Measurements from ENCODE around the gene MKKS.
A peak's percentile ranks its signal among the peaks of the same experiment; 100 is the strongest.

The MKKS gene

DNA sequence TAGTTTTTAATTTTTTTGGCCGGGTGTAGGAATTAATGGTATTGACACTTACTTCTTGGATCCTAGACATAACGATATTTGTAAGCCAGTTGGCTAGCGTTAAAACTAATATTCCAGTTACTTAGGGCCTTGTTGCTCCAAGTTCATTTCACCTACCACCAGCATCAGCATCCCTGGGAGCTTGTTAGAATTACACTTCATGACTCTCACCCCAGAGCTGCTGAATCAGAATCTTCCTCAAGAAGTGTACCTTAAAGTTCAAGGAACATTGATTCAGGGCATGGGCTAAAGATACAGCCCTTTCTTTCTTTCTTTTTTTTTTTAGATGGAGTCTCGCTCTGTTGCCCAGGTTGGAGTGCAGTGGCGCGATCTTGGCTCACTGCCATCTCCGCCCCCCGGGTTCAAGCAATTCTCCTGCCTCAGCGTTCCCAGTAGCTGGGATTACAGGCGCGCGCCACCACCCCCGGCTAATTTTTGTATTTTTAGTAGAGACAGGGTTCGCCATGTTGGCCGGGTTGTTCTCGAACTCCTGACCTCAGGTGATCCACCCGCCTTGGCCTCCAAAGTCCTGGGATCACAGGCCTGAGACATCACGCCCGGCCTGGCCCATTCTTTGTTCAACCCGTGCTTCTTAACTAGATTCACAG, 2.2 kb upstream of the MKKS start:
- Histone ChIP-seq H3K9me2 (replicated peaks; ENCODE audit: low read depth, low read length) (no peaks in the 10 kb centered on the region), H2AFZ (ENCODE audit: low read length) (no peak overlapping the region), H3K36me3 (ENCODE audit: insufficient read depth, low read length) (no peaks in the 10 kb centered on the region), H3K4me1 (ENCODE audit: insufficient read depth, low read length, poor library complexity, severe bottlenecking) (peaks cover 45% of the 10 kb centered on the region), H3K79me2 (ENCODE audit: insufficient read depth, low read length) (peaks cover 65% of the 10 kb centered on the region), H3K4me3 (ENCODE audit: low read length, poor library complexity, severe bottlenecking) (peak overlapping the region; percentile 90), H3K27me3 (ENCODE audit: insufficient read depth, low read length, poor library complexity, severe bottlenecking) (no peaks in the 10 kb centered on the region), H3K9me3 (ENCODE audit: insufficient read depth, low read depth, low read length) (no peaks in the 10 kb centered on the region), H3F3A (ENCODE audit: low read depth) (no peaks in the 10 kb centered on the region; the same call in 1 of the 2 replicates), H4K20me1 (ENCODE audit: insufficient read depth, low read length, poor library complexity, severe bottlenecking) (no peaks in the 10 kb centered on the region), H3K4me2 (ENCODE audit: low read depth, low read length, poor library complexity, severe bottlenecking) (peak overlapping the region; percentile 85), H3K9ac (ENCODE audit: low read depth, low read length, poor library complexity, severe bottlenecking) (peak overlapping the region; percentile 95)
- TF ChIP-seq, protein P1, sequence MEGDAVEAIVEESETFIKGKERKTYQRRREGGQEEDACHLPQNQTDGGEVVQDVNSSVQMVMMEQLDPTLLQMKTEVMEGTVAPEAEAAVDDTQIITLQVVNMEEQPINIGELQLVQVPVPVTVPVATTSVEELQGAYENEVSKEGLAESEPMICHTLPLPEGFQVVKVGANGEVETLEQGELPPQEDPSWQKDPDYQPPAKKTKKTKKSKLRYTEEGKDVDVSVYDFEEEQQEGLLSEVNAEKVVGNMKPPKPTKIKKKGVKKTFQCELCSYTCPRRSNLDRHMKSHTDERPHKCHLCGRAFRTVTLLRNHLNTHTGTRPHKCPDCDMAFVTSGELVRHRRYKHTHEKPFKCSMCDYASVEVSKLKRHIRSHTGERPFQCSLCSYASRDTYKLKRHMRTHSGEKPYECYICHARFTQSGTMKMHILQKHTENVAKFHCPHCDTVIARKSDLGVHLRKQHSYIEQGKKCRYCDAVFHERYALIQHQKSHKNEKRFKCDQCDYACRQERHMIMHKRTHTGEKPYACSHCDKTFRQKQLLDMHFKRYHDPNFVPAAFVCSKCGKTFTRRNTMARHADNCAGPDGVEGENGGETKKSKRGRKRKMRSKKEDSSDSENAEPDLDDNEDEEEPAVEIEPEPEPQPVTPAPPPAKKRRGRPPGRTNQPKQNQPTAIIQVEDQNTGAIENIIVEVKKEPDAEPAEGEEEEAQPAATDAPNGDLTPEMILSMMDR (conservative IDR thresholded peaks at IDR 0.05; ENCODE audit: low read length): no peak

- Histone ChIP-seq H3K9me3 (ENCODE audit: insufficient read depth, low read depth, low read length) (no peaks in the 10 kb centered on the region), H3F3A (ENCODE audit: low read depth) (no peaks in the 10 kb centered on the region; the same call in 1 of the 2 replicates), H3K79me2 (ENCODE audit: insufficient read depth, low read length) (peaks cover 70% of the 10 kb centered on the region), H4K20me1 (ENCODE audit: insufficient read depth, low read length, poor library complexity, severe bottlenecking) (no peaks in the 10 kb centered on the region), H3K4me2 (ENCODE audit: low read depth, low read length, poor library complexity, severe bottlenecking) (peak within 1 kb of the TSS; percentile 85), H2AFZ (ENCODE audit: low read length) (peak within 1 kb of the TSS; percentile 88), H3K9me2 (replicated peaks; ENCODE audit: low read depth, low read length) (no peaks in the 10 kb centered on the region), H3K4me1 (ENCODE audit: insufficient read depth, low read length, poor library complexity, severe bottlenecking) (peaks cover 50% of the 10 kb centered on the region), H3K9ac (ENCODE audit: low read depth, low read length, poor library complexity, severe bottlenecking) (peak within 1 kb of the TSS; percentile 95), H3K4me3 (ENCODE audit: low read length, poor library complexity, severe bottlenecking) (peak within 1 kb of the TSS; percentile 90), H3K27me3 (ENCODE audit: insufficient read depth, low read length, poor library complexity, severe bottlenecking) (no peaks in the 10 kb centered on the region), H3K36me3 (ENCODE audit: insufficient read depth, low read length) (no peaks in the 10 kb centered on the region)
- TF ChIP-seq, protein P1 (conservative IDR thresholded peaks at IDR 0.05; ENCODE audit: low read length): no peak
- TF ChIP-seq EZH2phosphoT487 (IDR thresholded peaks at IDR 0.05; ENCODE audit: borderline replicate concordance): no peak
Measured at GRCh38 chr20:10434832-10435812, 1.1 kb upstream of the MKKS start, which contains the start of gene SLX4IP. SLX4IP (plus strand) TSS chr20:10435305; CDS start chr20:10458205, 22,900 bp downstream.

DNA sequence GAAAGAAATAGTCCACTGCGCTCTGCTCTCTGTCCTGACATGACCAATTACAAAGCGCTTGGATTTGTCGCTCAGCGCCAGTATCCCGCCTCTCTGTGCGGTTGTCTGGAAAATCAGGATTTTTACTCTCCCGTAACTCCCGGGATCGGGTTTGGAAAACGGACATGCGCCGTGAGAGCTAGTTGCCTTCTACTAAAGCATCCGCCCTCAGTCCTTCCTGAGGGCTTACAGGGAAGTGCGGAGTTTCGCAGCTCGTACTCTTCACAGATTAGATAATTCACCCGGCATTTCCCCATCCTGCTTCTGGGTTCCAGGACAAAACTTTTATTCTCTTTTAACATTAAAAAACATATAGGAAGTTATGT, 427 bp upstream of the MKKS start:
- Histone ChIP-seq H3K9me3 (ENCODE audit: insufficient read depth, low read depth, low read length) (no peaks in the 10 kb centered on the region), H3K4me1 (ENCODE audit: insufficient read depth, low read length, poor library complexity, severe bottlenecking) (peaks cover 57% of the 10 kb centered on the region), H3K79me2 (ENCODE audit: insufficient read depth, low read length) (peaks cover 72% of the 10 kb centered on the region), H3K9ac (ENCODE audit: low read depth, low read length, poor library complexity, severe bottlenecking) (peak overlapping the region; percentile 95), H4K20me1 (ENCODE audit: insufficient read depth, low read length, poor library complexity, severe bottlenecking) (peaks cover 5% of the 10 kb centered on the region), H2AFZ (ENCODE audit: low read length) (peak overlapping the region; percentile 88), H3K4me2 (ENCODE audit: low read depth, low read length, poor library complexity, severe bottlenecking) (peak overlapping the region; percentile 78), H3F3A (ENCODE audit: low read depth) (no peaks in the 10 kb centered on the region; the same call in 1 of the 2 replicates), H3K27me3 (ENCODE audit: insufficient read depth, low read length, poor library complexity, severe bottlenecking) (no peaks in the 10 kb centered on the region), H3K9me2 (replicated peaks; ENCODE audit: low read depth, low read length) (no peaks in the 10 kb centered on the region), H3K36me3 (ENCODE audit: insufficient read depth, low read length) (no peaks in the 10 kb centered on the region), H3K4me3 (ENCODE audit: low read length, poor library complexity, severe bottlenecking) (peak overlapping the region; percentile 90)
- TF ChIP-seq EZH2phosphoT487 (IDR thresholded peaks at IDR 0.05; ENCODE audit: borderline replicate concordance): no peak
- TF ChIP-seq, protein P1 (conservative IDR thresholded peaks at IDR 0.05; ENCODE audit: low read length): no peak
